Hepatocyte (in vitro differentiated cells): ENCODE measurements around the gene LMX1A.

Experiments
- EZH2 ChIP-seq: fragments of 200-600 bp; sonication (generic); IDR thresholded peaks from 2 replicates; pipeline ENCODE4 v1.6.1; 2016; ENCODE audit warnings: antibody characterized with exemption, mild to moderate bottlenecking, borderline replicate concordance
- EZH2phosphoT487 ChIP-seq: fragments of 200-600 bp; sonication (generic); IDR thresholded peaks from one replicate; pipeline ENCODE4 v1.6.1; 2018; ENCODE audit warnings: antibody characterized with exemption, mild to moderate bottlenecking, low read depth, moderate library complexity; ENCODE audit not compliant: unreplicated experiment, severe bottlenecking

DNA sequence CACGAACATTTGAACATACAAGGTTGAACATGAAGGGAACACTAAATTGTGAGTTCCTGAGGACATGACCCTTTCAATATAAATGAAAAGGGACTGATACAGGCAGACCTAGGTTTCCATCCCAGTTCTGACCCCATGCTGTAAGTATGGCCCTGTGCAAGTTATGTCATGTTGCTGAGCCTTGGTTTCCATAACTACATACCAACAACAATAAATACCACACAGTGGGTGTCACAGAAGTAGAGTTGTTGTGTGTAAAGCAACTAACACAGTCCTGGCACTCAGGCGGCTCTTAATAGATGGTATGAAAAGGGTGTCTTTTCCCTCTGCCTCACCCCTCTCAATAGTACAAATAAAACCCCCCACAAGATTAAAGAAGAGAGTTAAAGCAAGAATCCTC, 140.8 kb downstream of the LMX1A start:
- no peak for TF ChIP-seq EZH2phosphoT487
- no peak for TF ChIP-seq EZH2
